Type B pancreatic cell (in vitro differentiated cells): ENCODE measurements around the gene TBC1D16. TPM values are rescaled to one million over a fixed set of nuclear protein-coding genes. Genes with fewer than 3 reads are reported as not detected.
A peak's percentile ranks its signal among the peaks of the same experiment; 100 is the strongest.

Experiments used
- DNase-seq: peaks from one replicate; pipeline ENCODE4 v3.0.0; 2021; ENCODE audit warnings: mixed read lengths; ENCODE audit not compliant: unreplicated experiment; ENCODE audit errors: extremely low spot score
- H3K27ac Mint-ChIP-seq: 2 replicates; pipeline ENCODE4 v1.8.0; 2021; ENCODE audit warnings: mild to moderate bottlenecking, mixed read lengths
- H3K27me3 Mint-ChIP-seq: 2 replicates; pipeline ENCODE4 v1.8.0; 2021; ENCODE audit warnings: mixed read lengths
- H3K36me3 Mint-ChIP-seq: 2 replicates; pipeline ENCODE4 v1.8.0; 2021; ENCODE audit warnings: mixed read lengths
- H3K4me1 Mint-ChIP-seq: one replicate; pipeline ENCODE4 v1.8.0; 2021; ENCODE audit warnings: mixed read lengths; ENCODE audit not compliant: unreplicated experiment
- H3K4me3 Mint-ChIP-seq: 2 replicates; pipeline ENCODE4 v1.8.0; 2021; ENCODE audit warnings: mild to moderate bottlenecking, mixed read lengths
- H3K9me3 Mint-ChIP-seq: 2 replicates; pipeline ENCODE4 v1.8.0; 2021; ENCODE audit warnings: mixed read lengths
- total RNA-seq: library from RNA; stranded (reverse); gene quantifications from 2 replicates; pipeline ENCODE4 v1.2.1, GENCODE V29; 2021; ENCODE audit warnings: low replicate concordance
- TF ChIP-seq, protein P1 (sequence below): fragments of 200-600 bp; sonication (generic); conservative IDR thresholded peaks from 2 replicates; pipeline ENCODE4 v1.5.0; 2021; ENCODE audit warnings: antibody characterized with exemption, mild to moderate bottlenecking

TBC1D16 gene
- total RNA-seq, 1 donor from 2014 or later = 71.9 TPM

DNA sequence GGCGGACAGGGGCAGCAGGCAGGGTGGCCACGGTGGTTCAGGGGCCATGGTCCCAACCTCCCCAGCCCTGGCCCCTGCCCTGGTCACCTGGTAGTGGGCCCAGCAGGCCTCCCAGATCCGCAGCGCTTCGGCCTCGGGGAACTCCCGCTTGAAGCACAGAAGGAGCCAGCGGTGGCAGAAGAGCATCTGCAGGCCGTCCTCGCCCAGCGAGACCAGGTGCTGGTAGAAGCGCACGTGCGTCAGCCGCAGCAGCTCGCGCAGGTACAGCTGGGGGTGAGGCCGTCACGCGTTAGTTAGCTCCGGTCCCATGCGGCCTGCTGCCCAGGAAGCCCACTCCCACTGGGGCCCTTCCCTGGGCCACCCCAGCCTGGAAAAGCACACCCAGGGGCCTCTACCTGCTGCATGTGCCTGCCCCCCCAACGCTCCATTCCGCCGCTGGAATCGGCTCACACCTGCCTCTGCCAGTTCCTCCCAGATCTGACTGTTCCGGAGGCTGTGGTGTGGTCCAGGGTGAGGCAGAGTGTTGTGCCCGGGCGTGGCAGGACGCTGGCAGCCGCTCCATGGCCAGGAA, 90.8 kb downstream of the TBC1D16 start:
- Mint-ChIP-seq H3K36me3 (peaks cover 9% of the 10 kb centered on the region), H3K27me3 (no peaks in the 10 kb centered on the region)

DNA sequence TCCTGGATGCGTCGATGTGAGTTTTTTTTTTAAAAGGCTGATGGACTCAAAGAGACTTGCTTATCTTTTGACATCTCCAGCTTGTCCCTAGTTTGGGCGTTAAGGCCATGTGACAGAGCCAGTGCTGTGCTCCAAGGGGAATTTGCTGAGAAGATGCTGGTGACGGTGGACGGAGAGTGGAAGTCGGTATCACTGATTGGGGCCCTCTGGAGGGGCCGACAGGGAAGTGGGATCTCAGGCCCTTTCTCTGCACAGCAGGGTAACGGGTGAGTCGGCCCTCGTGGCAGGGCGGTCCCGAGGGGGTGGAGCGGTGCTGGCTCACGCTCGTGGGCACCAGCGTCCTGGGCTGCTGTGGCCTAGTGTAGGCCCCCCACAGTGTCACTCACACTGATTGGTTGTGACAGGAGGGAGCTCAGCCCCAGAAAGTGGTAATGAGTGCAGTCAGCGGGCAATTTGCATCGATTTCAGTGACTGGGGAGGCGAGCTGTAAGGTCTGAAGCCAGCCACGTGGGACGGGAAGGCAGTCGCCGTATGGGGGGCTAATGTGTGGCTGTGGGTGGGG, 91.3 kb downstream of the TBC1D16 start:
- TF ChIP-seq, protein P1, sequence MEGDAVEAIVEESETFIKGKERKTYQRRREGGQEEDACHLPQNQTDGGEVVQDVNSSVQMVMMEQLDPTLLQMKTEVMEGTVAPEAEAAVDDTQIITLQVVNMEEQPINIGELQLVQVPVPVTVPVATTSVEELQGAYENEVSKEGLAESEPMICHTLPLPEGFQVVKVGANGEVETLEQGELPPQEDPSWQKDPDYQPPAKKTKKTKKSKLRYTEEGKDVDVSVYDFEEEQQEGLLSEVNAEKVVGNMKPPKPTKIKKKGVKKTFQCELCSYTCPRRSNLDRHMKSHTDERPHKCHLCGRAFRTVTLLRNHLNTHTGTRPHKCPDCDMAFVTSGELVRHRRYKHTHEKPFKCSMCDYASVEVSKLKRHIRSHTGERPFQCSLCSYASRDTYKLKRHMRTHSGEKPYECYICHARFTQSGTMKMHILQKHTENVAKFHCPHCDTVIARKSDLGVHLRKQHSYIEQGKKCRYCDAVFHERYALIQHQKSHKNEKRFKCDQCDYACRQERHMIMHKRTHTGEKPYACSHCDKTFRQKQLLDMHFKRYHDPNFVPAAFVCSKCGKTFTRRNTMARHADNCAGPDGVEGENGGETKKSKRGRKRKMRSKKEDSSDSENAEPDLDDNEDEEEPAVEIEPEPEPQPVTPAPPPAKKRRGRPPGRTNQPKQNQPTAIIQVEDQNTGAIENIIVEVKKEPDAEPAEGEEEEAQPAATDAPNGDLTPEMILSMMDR = no peak
- Mint-ChIP-seq H3K27ac (no peak overlapping the region), H3K4me1 (peaks cover 8% of the 10 kb centered on the region), H3K27me3 (no peaks in the 10 kb centered on the region), H3K9me3 (no peaks in the 10 kb centered on the region), H3K4me3 (no peak overlapping the region), H3K36me3 (peaks cover 15% of the 10 kb centered on the region)
- DNase-seq = peak; percentile 55

More for the DNA sequence above, 90.8 kb downstream of the TBC1D16 start:
- peak; percentile 67 for DNase-seq
- H3K9me3 Mint-ChIP-seq = no peaks in the 10 kb centered on the region
- H3K27ac Mint-ChIP-seq = no peak overlapping the region
- TF ChIP-seq, protein P1 = no peak
- H3K4me3 Mint-ChIP-seq = no peak overlapping the region
- H3K4me1 Mint-ChIP-seq = peaks cover 14% of the 10 kb centered on the region

DNA sequence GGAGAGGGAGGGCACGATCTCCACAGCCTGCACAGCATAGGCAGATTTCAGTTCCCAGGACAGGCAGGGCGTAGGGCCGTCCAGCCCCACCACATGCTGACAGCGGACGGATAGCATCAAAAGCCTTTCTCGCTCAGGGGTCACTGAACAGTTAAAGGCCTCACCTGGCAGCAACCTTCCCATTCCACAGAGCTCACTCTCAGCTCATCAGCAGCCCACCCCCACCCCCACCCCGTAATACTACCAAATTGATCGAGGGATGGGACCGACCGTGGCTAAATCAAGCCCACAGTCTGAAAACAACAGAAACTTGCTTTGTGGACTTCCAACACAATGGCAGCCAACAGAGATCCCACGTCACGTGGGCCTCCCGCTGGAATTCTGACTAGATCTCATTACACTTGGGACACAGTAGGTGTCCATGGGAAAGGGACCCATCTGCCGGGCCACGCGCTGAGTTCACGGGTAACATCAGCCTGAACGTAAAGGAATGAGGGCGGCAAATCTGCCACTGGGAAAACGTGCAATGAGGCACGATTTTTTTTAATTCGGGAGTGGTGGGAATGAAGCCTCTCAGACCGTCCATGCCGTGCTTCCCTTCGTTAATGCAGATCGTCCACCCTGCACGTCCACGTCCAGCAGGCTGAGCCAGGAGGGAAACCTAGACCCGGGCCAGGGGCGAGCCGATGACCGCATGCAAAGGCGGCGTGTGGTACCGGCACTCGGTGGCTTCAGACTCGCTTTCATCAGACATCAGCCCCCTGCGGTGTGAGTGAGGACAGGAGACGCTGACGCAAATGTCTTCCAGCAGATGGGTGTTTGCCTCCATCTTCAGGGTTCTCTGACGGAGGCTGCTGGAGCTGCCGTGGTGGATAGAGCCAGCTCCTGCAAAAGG, 92.1 kb downstream of the TBC1D16 start:
- H3K4me3 Mint-ChIP-seq = no peak overlapping the region
- peaks cover 6% of the 10 kb centered on the region for H3K4me1 Mint-ChIP-seq
- H3K27me3 Mint-ChIP-seq = no peaks in the 10 kb centered on the region
- H3K36me3 Mint-ChIP-seq = peaks cover 16% of the 10 kb centered on the region
- DNase-seq = peak; percentile 56
- no peaks in the 10 kb centered on the region for H3K9me3 Mint-ChIP-seq
- peak overlapping the region; percentile 66 for H3K27ac Mint-ChIP-seq
- TF ChIP-seq, protein P1 = no peak

DNA sequence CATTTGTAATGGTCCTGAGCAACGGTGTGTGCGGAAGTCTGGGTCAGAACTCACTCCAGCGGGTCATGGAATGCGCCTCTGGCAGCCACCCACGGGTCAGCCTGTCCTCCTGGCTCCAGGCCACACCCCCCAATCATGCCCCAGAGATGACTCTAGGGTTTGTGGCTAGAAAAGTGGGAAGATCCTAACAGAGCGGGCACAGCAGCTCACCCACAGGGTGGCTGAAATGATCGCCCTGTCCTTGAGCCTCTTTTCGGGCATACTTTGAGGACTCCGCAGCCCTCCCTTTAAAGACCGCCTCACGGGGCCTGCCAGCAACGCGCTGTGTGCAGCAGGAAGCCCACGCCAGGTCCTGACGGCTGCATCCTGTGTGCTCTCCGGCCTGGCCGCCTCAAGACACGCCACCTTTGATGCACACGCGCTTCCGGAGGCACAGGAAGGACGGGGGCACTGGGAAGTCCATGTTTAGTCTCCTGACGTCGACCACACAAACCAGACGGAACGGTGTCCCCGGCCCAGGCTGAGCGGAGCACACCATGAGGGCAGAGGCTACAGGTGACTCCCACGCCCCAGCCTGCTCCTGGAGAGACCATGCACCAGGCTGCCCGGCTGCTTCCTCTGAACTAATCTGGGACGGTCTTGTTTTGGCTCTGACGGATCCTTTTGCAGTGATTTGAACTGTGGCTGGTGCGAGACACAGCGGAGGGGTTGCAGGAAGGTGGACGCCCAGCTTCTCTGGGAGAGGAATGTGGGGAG, 92.9 kb downstream of the TBC1D16 start:
- TF ChIP-seq, protein P1 = no peak
- peaks cover 16% of the 10 kb centered on the region for H3K36me3 Mint-ChIP-seq
- no peaks in the 10 kb centered on the region for H3K27me3 Mint-ChIP-seq
- peak; percentile 55 for DNase-seq
- H3K9me3 Mint-ChIP-seq = no peaks in the 10 kb centered on the region
- H3K4me3 Mint-ChIP-seq = no peak overlapping the region
- peak overlapping the region; percentile 66 for H3K27ac Mint-ChIP-seq
- H3K4me1 Mint-ChIP-seq = peaks cover 11% of the 10 kb centered on the region

DNA sequence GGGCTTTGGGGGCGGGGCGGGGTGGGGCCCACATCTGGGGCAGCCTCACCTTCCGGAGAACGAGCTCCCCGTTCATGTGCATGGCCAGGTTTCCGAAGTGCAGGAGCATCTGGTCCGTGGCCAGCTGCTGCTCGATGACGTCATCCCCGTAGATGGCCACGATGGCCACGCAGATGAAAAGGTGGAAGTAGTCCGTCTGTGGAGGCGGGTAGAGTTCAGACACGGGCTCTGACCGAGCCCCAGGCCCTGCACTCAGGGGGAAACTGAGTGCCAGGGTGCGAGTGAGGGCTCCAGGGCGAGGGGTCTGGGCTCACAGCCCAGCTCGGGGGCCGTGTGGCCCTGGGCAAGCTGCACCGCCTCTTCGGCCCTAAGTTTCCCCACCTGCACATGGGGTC, 93.7 kb downstream of the TBC1D16 start:
- no peak overlapping the region for H3K4me3 Mint-ChIP-seq
- TF ChIP-seq, protein P1 = no peak
- H3K9me3 Mint-ChIP-seq = no peaks in the 10 kb centered on the region
- no peak overlapping the region for H3K27ac Mint-ChIP-seq
- DNase-seq = no peak
- peaks cover 16% of the 10 kb centered on the region for H3K36me3 Mint-ChIP-seq
- peaks cover 16% of the 10 kb centered on the region for H3K4me1 Mint-ChIP-seq
- no peaks in the 10 kb centered on the region for H3K27me3 Mint-ChIP-seq
